Heart left ventricle (tissue), 16 donors: ENCODE results near the gene IFNA10. TPM values are rescaled to one million over a fixed set of nuclear protein-coding genes. Genes with fewer than 3 reads are reported as not detected.
"Not testable (repeated sequence)": the region's sequence is repeated elsewhere in the genome, so short reads cannot be mapped to it uniquely, and the experiment has no call there.

Source experiments
- ATAC-seq, 4 donors: fragments of 200-7000 bp; cut with Tn5 transposase; one replicate each; pipeline ENCODE4 v1.9.1; 2020 to 2022; ENCODE audit warnings: moderate library complexity in 4 of 4, mild to moderate bottlenecking in 3 of 4, moderate number of reproducible peaks in 1 of 4
- DNase-seq, 5 donors: peaks; one replicate each; pipeline ENCODE4 v3.0.0-alpha.2; 2020
- H3K27ac ChIP-seq, 12 donors: fragments of 200-600 bp; sonication (generic) in 4 of 12; one replicate each; pipeline versions ENCODE4 v1.5.0 to v1.8.0; 2016 to 2022; ENCODE audit warnings: mild to moderate bottlenecking in 2 of 12
- H3K27me3 ChIP-seq, 9 donors: fragments of 200-600 bp; sonication (generic) in 2 of 9; one replicate each; pipeline versions ENCODE4 v1.5.1 to v1.8.0; 2016 to 2022; ENCODE audit warnings: mild to moderate bottlenecking in 3 of 9
- H3K36me3 ChIP-seq, 9 donors: fragments of 200-600 bp; sonication (generic) in 2 of 9; one replicate each; pipeline versions ENCODE4 v1.5.0 to v1.8.0; 2018 to 2022; ENCODE audit warnings: mild to moderate bottlenecking in 2 of 9
- H3K4me1 ChIP-seq, 12 donors: fragments of 200-600 bp; sonication (generic) in 4 of 12; one replicate each; pipeline versions ENCODE4 v1.5.0 to v1.8.0; 2016 to 2022; ENCODE audit warnings: mild to moderate bottlenecking in 3 of 12
- H3K4me3 ChIP-seq, 12 donors: fragments of 200-600 bp; sonication (generic) in 4 of 12; one replicate each; pipeline versions ENCODE4 v1.5.0 to v1.8.0; 2017 to 2022; ENCODE audit warnings: mild to moderate bottlenecking in 9 of 12, moderate library complexity in 4 of 12
- H3K9me3 ChIP-seq, 12 donors: fragments of 200-600 bp; sonication (generic) in 4 of 12; one replicate each; pipeline versions ENCODE4 v1.5.0 to v1.8.0; 2016 to 2022; ENCODE audit warnings: mild to moderate bottlenecking in 1 of 12
- POLR2A ChIP-seq, 2 donors: fragments of 450-650 bp; IDR thresholded peaks; one replicate each; pipeline ENCODE4 v1.6.1; 2017; ENCODE audit warnings: antibody characterized with exemption in 2 of 2, mild to moderate bottlenecking in 2 of 2, moderate library complexity in 2 of 2
- WGBS, 4 donors: extraction: QIAGEN DNeasy Blood & Tissue Kit in 2 of 4; methylation state at CpG; one replicate each; pipeline versions ENCODE4 v1.1.5 to v1.1.7; 2013 to 2018; 5-methylcytosine and 5-hydroxymethylcytosine counted together
- intact Hi-C, 10 donors: fragments of 100-400 bp; cut with DNase I; formaldehyde crosslinking; loops; one replicate each; pipeline versions ENCODE4 v1.11.1 to v1.14.2; 2022
- polyA plus RNA-seq, 2 donors: library from polyadenylated mRNA; stranded (reverse); fragments of 200-250 nt; gene quantifications; one replicate each; pipeline ENCODE4 v1.2.3, GENCODE V29; 2013
- total RNA-seq, 9 donors: library from RNA; depleted of rRNA in 2 of 9; stranded (reverse); fragments of >200 nt in 2 of 9; fragmentation: NEBNext Ultra II Directional in 3 of 9; extraction: Animal tissue kit (Norgen Biotek cat#: 25700) in 3 of 9; gene quantifications; one replicate each; pipeline versions ENCODE4 v1.1.0 to v1.2.4, GENCODE V29; 2016 to 2023
- TF ChIP-seq, protein P1 (sequence below), 12 donors: fragments of 200-600 bp; sonication (generic) in 4 of 12; IDR thresholded peaks; one replicate each; pipeline versions ENCODE4 v1.5.0 to v1.8.0; 2018 to 2022; ENCODE audit warnings: antibody characterized with exemption in 12 of 12, mild to moderate bottlenecking in 5 of 12
- donor health status: ischemic (EF 13 %, LVEDD 7.1; RV severe dilation, severe dysfunction).
- donor health status: healthy with polysubstance abuse.
- donor health status: DM: no; HTN: yes; CAD: no.
- donor health status: DM: no; HTN: no; CAD: no.
- donor health status: ischemic (EF 25% LVEDD 6.9; RV normal size, moderate dysfunction).
- donor health status: ischemic (EF 25% LVEDD 5.7; RV mildly dilated, moderate dysfunction).
- donor health status: healthy.
- donor health status: DM: yes; HTN: yes; CAD: no.
- donor health status: ischemic (EF 35%, LVEDD 5.7; RV mildly dilated, moderate dysfunction).
- donor health status: nonischemic (EF 11% LVEDD 7.7; RV severe dilation, severe dysfunction).
- donor health status: DM: yes; HTN: yes; CAD: no.
- donor health status: PGD.
- donor health status: ischemic (EF 29% LVEDD 5.4; RV normal size, mild dysfunction).
- donor health status: nonischemic (EF 23%, LVEDD 6.1; RV moderate dilation, normal function).

Gene IFNA10
- total and polyA plus RNA-seq, 11 donors = not detected

DNA sequence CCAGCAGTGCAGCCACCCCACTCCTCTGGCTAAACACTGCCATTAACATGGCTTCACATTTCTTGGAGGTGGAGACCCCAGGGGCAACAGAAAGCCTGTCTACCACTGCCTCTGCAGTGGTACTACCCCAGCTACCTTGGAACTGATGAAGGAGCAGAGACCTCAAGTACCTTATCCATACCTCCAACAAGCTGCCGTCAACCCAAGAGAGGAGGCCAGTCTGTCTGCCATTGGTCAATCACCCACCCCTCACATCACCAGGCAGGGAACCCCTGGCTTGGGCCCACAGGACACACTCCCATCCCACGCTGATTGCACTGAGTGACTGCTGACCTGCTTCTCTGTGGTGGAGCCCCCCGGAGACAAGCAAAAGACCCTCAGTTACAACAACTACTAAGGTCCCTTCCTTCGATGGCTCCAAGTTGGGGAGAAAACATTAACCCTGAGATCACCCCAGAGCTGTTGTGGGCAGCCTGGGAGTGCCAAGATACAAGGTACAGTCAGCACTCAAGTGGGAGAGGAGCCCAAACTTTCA lies 27.3 kb upstream of the IFNA10 start:
- no peak for TF ChIP-seq POLR2A (IDR thresholded peaks at IDR 0.05)
- intact Hi-C loops = loop anchor here in 2 of 10 donors (10.0 kb wide), 1 partner anchor 551 kb away; no protein-coding TSS in a partner anchor

DNA sequence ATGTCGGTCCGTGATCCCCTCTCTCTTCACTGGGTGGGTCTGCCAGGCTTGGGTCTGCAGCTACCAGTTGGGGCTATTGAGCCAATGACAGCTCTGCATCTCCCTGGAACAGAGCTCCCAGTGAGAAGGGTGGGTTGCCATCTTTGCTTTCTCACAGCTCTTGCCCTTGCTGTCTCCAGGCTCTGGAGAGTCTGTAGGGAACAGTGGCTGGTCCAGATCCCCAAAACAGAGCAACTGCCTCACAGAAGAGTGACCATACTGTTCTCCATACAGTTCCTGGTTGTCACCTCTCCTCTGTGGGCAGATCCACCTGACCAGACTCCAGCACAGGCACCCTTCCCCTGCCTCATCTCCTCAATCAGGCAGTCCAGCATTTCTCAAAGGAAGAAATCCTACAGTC lies 26.3 kb upstream of the IFNA10 start:
- TF ChIP-seq, protein P1, sequence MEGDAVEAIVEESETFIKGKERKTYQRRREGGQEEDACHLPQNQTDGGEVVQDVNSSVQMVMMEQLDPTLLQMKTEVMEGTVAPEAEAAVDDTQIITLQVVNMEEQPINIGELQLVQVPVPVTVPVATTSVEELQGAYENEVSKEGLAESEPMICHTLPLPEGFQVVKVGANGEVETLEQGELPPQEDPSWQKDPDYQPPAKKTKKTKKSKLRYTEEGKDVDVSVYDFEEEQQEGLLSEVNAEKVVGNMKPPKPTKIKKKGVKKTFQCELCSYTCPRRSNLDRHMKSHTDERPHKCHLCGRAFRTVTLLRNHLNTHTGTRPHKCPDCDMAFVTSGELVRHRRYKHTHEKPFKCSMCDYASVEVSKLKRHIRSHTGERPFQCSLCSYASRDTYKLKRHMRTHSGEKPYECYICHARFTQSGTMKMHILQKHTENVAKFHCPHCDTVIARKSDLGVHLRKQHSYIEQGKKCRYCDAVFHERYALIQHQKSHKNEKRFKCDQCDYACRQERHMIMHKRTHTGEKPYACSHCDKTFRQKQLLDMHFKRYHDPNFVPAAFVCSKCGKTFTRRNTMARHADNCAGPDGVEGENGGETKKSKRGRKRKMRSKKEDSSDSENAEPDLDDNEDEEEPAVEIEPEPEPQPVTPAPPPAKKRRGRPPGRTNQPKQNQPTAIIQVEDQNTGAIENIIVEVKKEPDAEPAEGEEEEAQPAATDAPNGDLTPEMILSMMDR (IDR thresholded peaks at IDR 0.05) = no peak
- TF ChIP-seq POLR2A (IDR thresholded peaks at IDR 0.05) = no peak
- Histone ChIP-seq H3K27ac (no peak overlapping the region), H3K4me1 (peaks cover 0 to 5% (median 0%) of the 10 kb centered on the region in 12 donors), H3K4me3 (no peak overlapping the region), H3K36me3 (no peaks in the 10 kb centered on the region), H3K9me3 (no peaks in the 10 kb centered on the region), H3K27me3 (no peaks in the 10 kb centered on the region)
- DNase-seq = no peak
- no peak for ATAC-seq
- intact Hi-C loops = loop anchor here in 2 of 10 donors (10.0 kb wide), 1 partner anchor 552 kb away; no protein-coding TSS in a partner anchor
- 76 to 90% (median 77%) methylated on average over 2 of the region's 2 CpGs; no CpG with 5 or more reads in 1 of the 4 donors for WGBS, 4 donors

More for the DNA sequence above, 27.3 kb upstream of the IFNA10 start:
- Histone ChIP-seq H3K9me3 (no peaks in the 10 kb centered on the region), H3K27me3 (no peaks in the 10 kb centered on the region), H3K36me3 (no peaks in the 10 kb centered on the region), H3K4me3 (no peak overlapping the region), H3K27ac (no peak overlapping the region), H3K4me1 (peaks cover 0 to 5% (median 0%) of the 10 kb centered on the region in 12 donors)
- DNase-seq (peak in 1 of 5 donors; percentile 19), ATAC-seq (no peak)
- 66 to 95% (median 77%) methylated on average over 3 to 4 of the region's 4 CpGs for WGBS, 4 donors

DNA sequence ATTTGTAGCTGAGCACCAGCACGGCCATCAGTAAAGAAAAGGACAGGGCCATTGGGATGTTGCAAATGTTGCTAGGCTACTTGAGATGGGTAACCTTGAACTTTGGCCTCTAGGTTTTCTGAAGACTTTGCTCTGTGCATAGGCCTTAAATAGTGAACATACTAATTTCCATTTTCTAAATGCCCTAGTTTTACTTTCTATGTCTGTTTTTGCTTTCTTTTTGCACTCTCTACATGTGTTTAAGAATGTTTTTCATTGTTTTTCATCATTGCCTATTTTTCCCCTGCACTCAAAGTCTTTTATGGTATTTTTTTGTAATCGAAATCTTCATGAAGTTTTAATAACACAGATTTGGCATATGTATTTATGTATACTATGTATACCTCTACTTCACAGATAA lies 21.2 kb upstream of the IFNA10 start, which contains the start of gene IFNA17:
IFNA17 (minus strand) TSS at position 101 of the 400 bp plus-strand sequence; CDS start at position 52, 49 bp downstream.
- Histone ChIP-seq H3K4me3 (no peak within 1 kb of the TSS), H3K36me3 (no peaks in the 10 kb centered on the region), H3K4me1 (no peaks in the 10 kb centered on the region), H3K9me3 (peaks cover 0 to 4% (median 0%) of the 10 kb centered on the region in 12 donors), H3K27ac (no peak within 1 kb of the TSS), H3K27me3 (no peaks in the 10 kb centered on the region)
- TF ChIP-seq, protein P1 (IDR thresholded peaks at IDR 0.05) = no peak
- TF ChIP-seq POLR2A (IDR thresholded peaks at IDR 0.05) = no peak
- intact Hi-C loops = no loop called here
- DNase-seq (no peak), ATAC-seq (no peak)
- 56 to 78% (median 66%) methylated on average over 2 of the region's 2 CpGs for WGBS, 4 donors

DNA sequence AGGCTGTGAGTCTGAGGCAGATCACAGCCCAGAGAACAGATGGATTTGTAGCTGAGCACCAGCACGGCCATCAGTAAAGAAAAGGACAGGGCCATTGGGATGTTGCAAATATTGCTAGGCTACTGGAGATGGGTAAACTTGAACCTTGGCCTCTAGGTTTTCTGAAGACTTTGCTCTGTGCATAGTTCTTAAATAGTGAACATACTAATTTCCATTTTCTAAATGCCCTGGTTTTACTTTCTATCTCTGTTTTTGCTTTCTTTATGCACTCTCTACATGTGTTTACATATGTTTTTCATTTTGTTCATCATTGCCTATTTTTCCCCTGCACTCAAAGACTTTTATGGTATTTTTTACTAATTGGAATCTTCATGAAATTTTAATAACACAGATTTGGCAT lies 10.3 kb upstream of the IFNA10 start, which contains the start of gene IFNA16:
IFNA16 (minus strand) TSS at position 101 of the 400 bp plus-strand sequence; CDS start at position 95, 6 bp downstream.
- 73 to 88% (median 82%) methylated on average over 1 of the region's 1 CpG for WGBS, 4 donors
- intact Hi-C loops, ATAC-seq, H3K4me3 ChIP-seq, H3K9me3 ChIP-seq, DNase-seq, H3K4me1 ChIP-seq, H3K27ac ChIP-seq, H3K36me3 ChIP-seq, H3K27me3 ChIP-seq: not testable (repeated sequence)

DNA sequence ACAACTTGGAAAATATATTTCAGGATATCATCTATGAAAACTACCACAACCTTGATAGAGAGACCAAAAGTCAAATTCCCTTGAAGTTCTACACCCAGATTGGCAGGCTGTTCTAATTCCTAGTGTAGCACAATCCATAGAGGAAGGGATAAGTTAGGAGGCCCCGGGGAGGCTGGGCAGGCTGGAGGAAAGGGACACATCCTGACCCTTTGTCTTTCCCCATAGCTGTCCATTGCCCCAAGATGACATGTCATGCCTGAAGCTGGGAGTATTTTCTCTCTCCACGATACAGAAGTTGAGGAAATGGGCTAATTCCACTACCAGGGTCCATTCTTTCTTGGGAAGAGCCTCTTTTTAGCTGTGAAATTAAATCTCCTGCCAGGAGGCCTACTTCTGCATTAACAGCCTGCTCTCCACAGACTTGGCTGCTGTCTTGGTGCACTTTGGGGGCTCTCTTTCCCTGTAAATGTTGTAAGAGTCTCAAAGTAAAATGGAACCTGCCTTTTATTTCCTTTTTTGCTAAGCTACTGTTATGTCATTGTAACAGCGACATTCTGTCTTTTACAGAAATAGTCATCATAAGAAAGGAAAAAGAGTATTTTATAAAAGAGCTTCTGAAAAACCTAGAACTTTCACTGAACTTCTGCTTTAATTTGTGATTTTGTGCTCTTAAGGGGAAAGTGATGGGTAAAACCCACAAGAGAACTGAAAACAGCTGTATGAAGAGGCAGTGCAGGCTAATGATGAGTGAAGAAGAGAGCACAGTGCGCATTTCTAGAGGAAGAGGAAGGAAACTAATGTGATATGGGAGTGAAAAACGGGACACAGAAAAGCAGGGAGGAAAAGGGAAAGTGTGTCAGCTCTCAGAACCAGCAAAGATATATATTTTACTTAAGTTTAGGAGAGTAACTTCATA lies 6.7 kb upstream of the IFNA10 start:
- H3K36me3 ChIP-seq, H3K4me1 ChIP-seq, DNase-seq, H3K4me3 ChIP-seq, H3K27ac ChIP-seq, ATAC-seq, H3K27me3 ChIP-seq, intact Hi-C loops, H3K9me3 ChIP-seq: not testable (repeated sequence)
- 21 to 38% (median 29%) methylated on average over 5 of the region's 5 CpGs for WGBS, 4 donors
- TF ChIP-seq, protein P1 (IDR thresholded peaks at IDR 0.05) = peak in 7 of 12 donors; percentile 5 to 36 (median 24)

DNA sequence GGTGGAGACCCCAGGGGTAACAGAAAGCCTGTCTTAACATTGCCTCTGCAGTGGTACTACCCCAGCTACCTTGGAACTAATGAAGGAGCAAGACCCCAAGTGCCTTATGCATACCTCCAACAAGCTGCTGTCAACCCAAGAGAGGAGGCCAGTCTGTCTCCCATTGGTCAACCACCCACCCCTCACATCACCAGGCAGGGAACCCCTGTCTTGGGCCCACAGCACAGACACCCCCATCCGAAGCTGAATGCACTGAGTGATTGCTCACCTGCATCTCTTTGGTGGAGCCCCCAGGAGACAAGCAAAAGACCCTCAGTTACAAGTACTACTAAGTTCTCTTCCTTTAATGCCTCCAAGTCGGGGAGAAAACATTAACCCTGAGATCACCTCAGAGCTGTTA lies 5.2 kb upstream of the IFNA10 start:
- WGBS, 4 donors = 57 to 78% (median 62%) methylated on average over 1 to 2 of the region's 2 CpGs
- H3K36me3 ChIP-seq, H3K9me3 ChIP-seq, DNase-seq, H3K4me1 ChIP-seq, H3K27ac ChIP-seq, ATAC-seq, H3K27me3 ChIP-seq, H3K4me3 ChIP-seq, intact Hi-C loops: not testable (repeated sequence)

DNA sequence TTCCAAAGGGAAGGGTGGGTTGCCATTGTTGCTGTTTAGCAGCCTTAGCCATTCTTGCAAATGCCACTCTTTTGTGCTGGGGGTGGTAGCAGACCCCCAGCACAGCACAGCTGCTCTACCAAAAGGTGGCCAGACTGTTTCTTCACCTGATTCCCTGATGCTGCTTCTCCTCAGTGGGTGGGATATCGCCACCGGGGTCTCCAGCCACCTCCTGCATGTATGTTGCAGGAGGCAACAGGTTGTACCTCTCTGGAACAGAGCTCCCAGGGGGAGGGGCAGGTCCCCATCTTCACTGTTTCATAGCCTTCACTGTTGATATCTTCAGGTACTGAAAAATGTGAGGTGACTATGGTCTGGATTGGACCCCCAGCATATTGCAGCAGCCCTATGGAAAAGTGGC lies 3.8 kb upstream of the IFNA10 start:
- H3K27me3 ChIP-seq, H3K9me3 ChIP-seq, H3K4me3 ChIP-seq, H3K4me1 ChIP-seq, H3K27ac ChIP-seq, ATAC-seq, H3K36me3 ChIP-seq, DNase-seq, intact Hi-C loops: not testable (repeated sequence)
- WGBS, 4 donors = 80 to 90% (median 85%) methylated on average over 2 of the region's 2 CpGs; no CpG with 5 or more reads in 1 of the 4 donors
